EL (cell line): ENCODE results near the gene GPATCH11.
A peak's percentile ranks its signal among the peaks of the same experiment; 100 is the strongest.

Experiments used
- DNase-seq: peaks from one replicate; pipeline ENCODE4 v3.0.0-alpha.2; 2016

The GPATCH11 gene

GRCh38 chr2:37110306-37111212, 26.2 kb downstream of the GPATCH11 start:
- no peak for DNase-seq

GRCh38 chr2:37111958-37112357, 27.6 kb downstream of the GPATCH11 start:
- DNase-seq = no peak

GRCh38 chr2:37117566-37117965, 33.2 kb downstream of the GPATCH11 start:
- no peak for DNase-seq

- DNase-seq = no peak
These were observed 34.8 kb downstream of the GPATCH11 start for GRCh38 chr2:37119157-37119556.

- DNase-seq = no peak
These were observed 41.1 kb downstream of the GPATCH11 start for GRCh38 chr2:37125416-37125815.

- no peak for DNase-seq
These were observed 48.6 kb downstream of the GPATCH11 start for GRCh38 chr2:37132914-37133313.

GRCh38 chr2:37142546-37142945, 58.2 kb downstream of the GPATCH11 start:
- DNase-seq = no peak

GRCh38 chr2:37143974-37144373, 59.7 kb downstream of the GPATCH11 start:
- peak; percentile 37 for DNase-seq

- DNase-seq = no peak
These were observed 61.7 kb downstream of the GPATCH11 start for GRCh38 chr2:37146062-37146461.

GRCh38 chr2:37148325-37148724, 64.0 kb downstream of the GPATCH11 start:
- DNase-seq = no peak
